ENCODE results near the gene FAM131A.

DNA sequence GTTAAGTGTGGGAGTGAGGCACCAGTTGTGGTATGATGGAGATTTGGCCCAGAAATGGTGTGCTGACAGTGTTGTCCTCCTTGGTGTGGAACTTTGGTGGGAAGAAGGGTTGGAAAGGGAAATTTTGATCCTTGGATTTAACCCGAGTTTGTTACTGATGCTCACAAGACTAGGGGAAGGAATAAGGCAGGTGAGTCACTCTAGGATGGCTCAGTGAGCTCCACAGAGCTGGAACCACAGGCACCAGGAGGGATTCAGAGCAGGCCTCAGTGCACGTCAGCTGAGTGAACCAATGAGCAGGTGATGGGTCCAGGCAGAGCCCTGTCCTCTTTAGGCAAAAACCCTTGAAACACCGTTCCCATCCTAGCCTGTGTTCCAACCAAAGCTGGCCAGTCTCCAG is 53.9 kb downstream of the FAM131A start:
- no peak for TF ChIP-seq POLR2AphosphoS5 (IDR thresholded peaks at IDR 0.05; ENCODE audit: low read depth, low read length)
- TF ChIP-seq, protein P1, sequence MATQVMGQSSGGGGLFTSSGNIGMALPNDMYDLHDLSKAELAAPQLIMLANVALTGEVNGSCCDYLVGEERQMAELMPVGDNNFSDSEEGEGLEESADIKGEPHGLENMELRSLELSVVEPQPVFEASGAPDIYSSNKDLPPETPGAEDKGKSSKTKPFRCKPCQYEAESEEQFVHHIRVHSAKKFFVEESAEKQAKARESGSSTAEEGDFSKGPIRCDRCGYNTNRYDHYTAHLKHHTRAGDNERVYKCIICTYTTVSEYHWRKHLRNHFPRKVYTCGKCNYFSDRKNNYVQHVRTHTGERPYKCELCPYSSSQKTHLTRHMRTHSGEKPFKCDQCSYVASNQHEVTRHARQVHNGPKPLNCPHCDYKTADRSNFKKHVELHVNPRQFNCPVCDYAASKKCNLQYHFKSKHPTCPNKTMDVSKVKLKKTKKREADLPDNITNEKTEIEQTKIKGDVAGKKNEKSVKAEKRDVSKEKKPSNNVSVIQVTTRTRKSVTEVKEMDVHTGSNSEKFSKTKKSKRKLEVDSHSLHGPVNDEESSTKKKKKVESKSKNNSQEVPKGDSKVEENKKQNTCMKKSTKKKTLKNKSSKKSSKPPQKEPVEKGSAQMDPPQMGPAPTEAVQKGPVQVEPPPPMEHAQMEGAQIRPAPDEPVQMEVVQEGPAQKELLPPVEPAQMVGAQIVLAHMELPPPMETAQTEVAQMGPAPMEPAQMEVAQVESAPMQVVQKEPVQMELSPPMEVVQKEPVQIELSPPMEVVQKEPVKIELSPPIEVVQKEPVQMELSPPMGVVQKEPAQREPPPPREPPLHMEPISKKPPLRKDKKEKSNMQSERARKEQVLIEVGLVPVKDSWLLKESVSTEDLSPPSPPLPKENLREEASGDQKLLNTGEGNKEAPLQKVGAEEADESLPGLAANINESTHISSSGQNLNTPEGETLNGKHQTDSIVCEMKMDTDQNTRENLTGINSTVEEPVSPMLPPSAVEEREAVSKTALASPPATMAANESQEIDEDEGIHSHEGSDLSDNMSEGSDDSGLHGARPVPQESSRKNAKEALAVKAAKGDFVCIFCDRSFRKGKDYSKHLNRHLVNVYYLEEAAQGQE (IDR thresholded peaks at IDR 0.05; ENCODE audit: insufficient read depth in 1 of 2, low read depth in 2 of 2, low read length in 2 of 2) = no peak
- no peak for TF ChIP-seq TAF1 (IDR thresholded peaks at IDR 0.05; ENCODE audit: borderline replicate concordance, insufficient read depth, low read length)
- no peak for TF ChIP-seq SIN3A (IDR thresholded peaks at IDR 0.05; ENCODE audit: borderline replicate concordance, insufficient read depth, low read length)
